KMS-11 (cell line): ENCODE results near the gene KRTAP10-12.

Experiments
- H2AFZ ChIP-seq: fragments of 200-600 bp; sonication (generic); 2 replicates; pipeline ENCODE4 v1.6.1; 2016; ENCODE audit warnings: antibody characterized with exemption, mixed run types, low read depth
- H3K27ac ChIP-seq: fragments of 200-600 bp; sonication (generic); 2 replicates; pipeline ENCODE4 v1.6.1; 2016; ENCODE audit warnings: mild to moderate bottlenecking, mixed run types
- H3K27me3 ChIP-seq: fragments of 200-600 bp; sonication (generic); 2 replicates; pipeline ENCODE4 v1.6.1; 2017; ENCODE audit warnings: mild to moderate bottlenecking, low read depth, mixed run types, moderate library complexity; ENCODE audit not compliant: insufficient read depth
- H3K36me3 ChIP-seq: fragments of 200-600 bp; sonication (generic); 2 replicates; pipeline ENCODE4 v1.6.1; 2017; ENCODE audit warnings: mild to moderate bottlenecking, mixed run types; ENCODE audit not compliant: insufficient read depth
- H3K4me1 ChIP-seq: fragments of 200-600 bp; sonication (generic); 2 replicates; pipeline ENCODE4 v1.6.1; 2016; ENCODE audit warnings: mild to moderate bottlenecking, low read depth, mixed run types; ENCODE audit not compliant: poor library complexity, severe bottlenecking
- H3K4me2 ChIP-seq: fragments of 200-600 bp; sonication (generic); 2 replicates; pipeline ENCODE4 v1.7.0; 2016; ENCODE audit warnings: mild to moderate bottlenecking, mixed run types
- H3K4me3 ChIP-seq: fragments of 200-600 bp; sonication (generic); IDR thresholded peaks from 2 replicates; pipeline ENCODE4 v1.6.1; 2017; ENCODE audit warnings: low read depth, low read length, mixed read lengths; ENCODE audit not compliant: insufficient read depth
- H3K79me2 ChIP-seq: fragments of 200-600 bp; sonication (generic); 2 replicates; pipeline ENCODE4 v1.6.1; 2016; ENCODE audit warnings: low read depth, mixed run types; ENCODE audit not compliant: insufficient read depth
- H3K9ac ChIP-seq: fragments of 200-600 bp; sonication (generic); 2 replicates; pipeline ENCODE4 v1.6.1; 2016; ENCODE audit warnings: mild to moderate bottlenecking, mixed run types
- H4K20me1 ChIP-seq: fragments of 200-600 bp; sonication (generic); 2 replicates; pipeline ENCODE4 v1.6.1; 2016; ENCODE audit warnings: mild to moderate bottlenecking, mixed run types; ENCODE audit not compliant: insufficient read depth
- TF ChIP-seq, protein P1 (sequence below): fragments of 200-600 bp; sonication (generic); conservative IDR thresholded peaks from 2 replicates; pipeline ENCODE4 v1.6.1; 2017; ENCODE audit warnings: low read depth, mild to moderate bottlenecking, antibody characterized with exemption, low read length, moderate library complexity, mixed read lengths

The KRTAP10-12 gene

GRCh38 chr21:44650265-44650972 is 46.6 kb upstream of the KRTAP10-12 start:
- H2AFZ ChIP-seq = no peak overlapping the region
- no peaks in the 10 kb centered on the region for H3K36me3 ChIP-seq
- peaks cover 72% of the 10 kb centered on the region for H3K27me3 ChIP-seq
- H3K4me2 ChIP-seq = no peak overlapping the region
- H4K20me1 ChIP-seq = no peaks in the 10 kb centered on the region
- H3K79me2 ChIP-seq = no peaks in the 10 kb centered on the region
- no peak overlapping the region for H3K4me3 ChIP-seq
- no peak overlapping the region for H3K27ac ChIP-seq
- no peaks in the 10 kb centered on the region for H3K4me1 ChIP-seq
- H3K9ac ChIP-seq = no peak overlapping the region
- TF ChIP-seq, protein P1, sequence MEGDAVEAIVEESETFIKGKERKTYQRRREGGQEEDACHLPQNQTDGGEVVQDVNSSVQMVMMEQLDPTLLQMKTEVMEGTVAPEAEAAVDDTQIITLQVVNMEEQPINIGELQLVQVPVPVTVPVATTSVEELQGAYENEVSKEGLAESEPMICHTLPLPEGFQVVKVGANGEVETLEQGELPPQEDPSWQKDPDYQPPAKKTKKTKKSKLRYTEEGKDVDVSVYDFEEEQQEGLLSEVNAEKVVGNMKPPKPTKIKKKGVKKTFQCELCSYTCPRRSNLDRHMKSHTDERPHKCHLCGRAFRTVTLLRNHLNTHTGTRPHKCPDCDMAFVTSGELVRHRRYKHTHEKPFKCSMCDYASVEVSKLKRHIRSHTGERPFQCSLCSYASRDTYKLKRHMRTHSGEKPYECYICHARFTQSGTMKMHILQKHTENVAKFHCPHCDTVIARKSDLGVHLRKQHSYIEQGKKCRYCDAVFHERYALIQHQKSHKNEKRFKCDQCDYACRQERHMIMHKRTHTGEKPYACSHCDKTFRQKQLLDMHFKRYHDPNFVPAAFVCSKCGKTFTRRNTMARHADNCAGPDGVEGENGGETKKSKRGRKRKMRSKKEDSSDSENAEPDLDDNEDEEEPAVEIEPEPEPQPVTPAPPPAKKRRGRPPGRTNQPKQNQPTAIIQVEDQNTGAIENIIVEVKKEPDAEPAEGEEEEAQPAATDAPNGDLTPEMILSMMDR = no peak

- Histone ChIP-seq H3K27ac (no peak overlapping the region), H2AFZ (no peak overlapping the region), H4K20me1 (no peaks in the 10 kb centered on the region), H3K27me3 (peaks cover 68% of the 10 kb centered on the region), H3K4me2 (no peak overlapping the region), H3K9ac (no peak overlapping the region), H3K4me1 (no peaks in the 10 kb centered on the region), H3K4me3 (no peak overlapping the region), H3K36me3 (no peaks in the 10 kb centered on the region), H3K79me2 (no peaks in the 10 kb centered on the region)
- TF ChIP-seq, protein P1 = no peak
These were observed 45.8 kb upstream of the KRTAP10-12 start for GRCh38 chr21:44650973-44651675.

- Histone ChIP-seq H3K27me3 (peaks cover 52% of the 10 kb centered on the region), H3K4me2 (no peak overlapping the region), H3K36me3 (no peaks in the 10 kb centered on the region), H3K79me2 (no peaks in the 10 kb centered on the region), H3K9ac (no peak overlapping the region), H3K4me1 (no peaks in the 10 kb centered on the region), H4K20me1 (no peaks in the 10 kb centered on the region), H3K27ac (no peak overlapping the region), H2AFZ (no peak overlapping the region), H3K4me3 (no peak overlapping the region)
- TF ChIP-seq, protein P1 = no peak
These were observed 43.8 kb upstream of the KRTAP10-12 start for GRCh38 chr21:44653123-44653522.

DNA sequence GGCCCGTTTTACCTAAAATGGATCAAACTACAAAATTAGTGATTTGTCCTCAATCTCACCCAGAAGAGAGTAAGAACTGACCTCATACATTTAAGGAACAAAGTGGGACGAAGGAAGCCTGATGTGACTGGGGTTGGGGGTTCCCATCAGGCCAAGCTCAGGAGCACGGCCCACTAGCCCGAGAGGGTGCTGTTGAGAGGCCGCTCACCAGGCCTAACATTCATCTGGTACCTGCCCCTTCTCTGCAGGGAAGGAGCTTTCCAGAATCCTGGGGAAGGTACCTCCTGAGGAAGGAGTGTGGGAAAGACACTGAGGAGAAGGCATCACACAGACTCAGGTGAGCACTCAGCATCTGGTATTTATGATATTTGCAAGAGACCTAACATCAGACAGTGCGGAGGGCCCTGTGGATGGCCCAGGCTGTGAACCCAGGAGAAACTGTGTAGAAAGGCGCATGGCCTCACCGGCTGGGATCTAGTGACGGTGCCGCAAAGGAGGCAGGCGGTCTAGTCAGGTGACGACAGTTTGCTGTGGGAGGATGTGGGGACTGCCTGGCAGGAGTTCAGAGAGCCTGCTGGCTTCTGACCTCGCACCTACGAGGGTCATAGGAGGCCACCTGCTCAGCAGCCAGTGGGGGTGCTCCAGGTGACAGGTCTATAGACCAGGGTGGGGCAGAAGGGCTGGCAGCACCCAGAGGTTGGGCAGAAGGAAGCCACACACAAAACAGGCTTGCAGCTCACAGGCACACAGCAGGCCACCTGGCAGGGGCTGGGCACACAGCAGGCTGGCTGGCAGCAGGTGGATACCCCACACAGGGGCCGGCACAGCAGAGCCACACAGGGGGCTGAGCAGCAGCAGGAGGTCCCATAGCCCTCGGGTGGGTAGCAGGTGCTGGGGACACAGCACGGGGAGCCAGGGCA is 43.1 kb upstream of the KRTAP10-12 start:
- H3K4me3 ChIP-seq = no peak overlapping the region
- no peak overlapping the region for H2AFZ ChIP-seq
- no peak overlapping the region for H3K4me2 ChIP-seq
- H3K27me3 ChIP-seq = peaks cover 46% of the 10 kb centered on the region
- H3K27ac ChIP-seq = no peak overlapping the region
- H3K36me3 ChIP-seq = no peaks in the 10 kb centered on the region
- H4K20me1 ChIP-seq = no peaks in the 10 kb centered on the region
- H3K79me2 ChIP-seq = no peaks in the 10 kb centered on the region
- H3K9ac ChIP-seq = no peak overlapping the region
- no peaks in the 10 kb centered on the region for H3K4me1 ChIP-seq
- TF ChIP-seq, protein P1 = no peak
